ENCODE measurements around the gene NCAPD2. TPM values are rescaled to one million over a fixed set of nuclear protein-coding genes. Genes with fewer than 3 reads are reported as not detected.

Gene NCAPD2
- total RNA-seq, 2 experiments from 2014 or later = 167 to 171 TPM

DNA sequence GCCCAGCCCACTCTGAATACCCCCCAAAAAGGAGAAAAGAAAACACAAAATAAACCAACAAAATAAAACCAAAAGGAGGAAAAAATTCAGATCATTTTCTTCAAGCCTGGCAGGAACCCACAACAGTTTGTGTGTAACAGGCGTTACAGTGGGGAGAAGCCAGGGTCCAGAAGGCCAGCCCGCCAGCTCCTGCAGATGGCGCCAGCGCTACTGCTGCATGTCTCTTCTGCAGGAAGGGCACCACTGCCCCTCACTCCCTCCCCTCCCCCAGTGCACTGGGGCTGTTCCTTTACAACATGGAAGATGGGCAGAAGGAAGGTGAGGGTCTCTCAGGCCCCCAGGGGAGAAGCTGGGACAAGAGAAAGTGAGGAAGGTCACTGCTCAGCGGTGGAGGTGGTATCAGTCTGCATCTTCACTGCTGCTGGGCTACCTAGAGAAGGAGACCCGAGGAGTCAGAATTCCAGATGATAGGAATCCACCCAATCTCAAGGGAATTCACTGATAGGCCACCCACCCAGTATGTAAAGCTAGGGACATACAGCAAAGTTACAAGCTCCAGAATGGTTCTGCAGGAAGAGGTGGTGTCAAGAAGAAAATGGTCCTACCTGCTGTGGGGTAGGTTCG is 76.5 kb downstream of the NCAPD2 start:
- peak overlapping the region; percentile 8 for H3K4me3 Mint-ChIP-seq
- no peaks in the 10 kb centered on the region for H3K9me3 Mint-ChIP-seq
- peaks cover 4% of the 10 kb centered on the region for H3K27me3 Mint-ChIP-seq
- peaks cover 44% of the 10 kb centered on the region for H3K4me1 Mint-ChIP-seq
- DNase-seq = peak; percentile 50
- H3K36me3 Mint-ChIP-seq = peaks cover 38% of the 10 kb centered on the region
- H3K27ac Mint-ChIP-seq = peak overlapping the region; percentile 64

DNA sequence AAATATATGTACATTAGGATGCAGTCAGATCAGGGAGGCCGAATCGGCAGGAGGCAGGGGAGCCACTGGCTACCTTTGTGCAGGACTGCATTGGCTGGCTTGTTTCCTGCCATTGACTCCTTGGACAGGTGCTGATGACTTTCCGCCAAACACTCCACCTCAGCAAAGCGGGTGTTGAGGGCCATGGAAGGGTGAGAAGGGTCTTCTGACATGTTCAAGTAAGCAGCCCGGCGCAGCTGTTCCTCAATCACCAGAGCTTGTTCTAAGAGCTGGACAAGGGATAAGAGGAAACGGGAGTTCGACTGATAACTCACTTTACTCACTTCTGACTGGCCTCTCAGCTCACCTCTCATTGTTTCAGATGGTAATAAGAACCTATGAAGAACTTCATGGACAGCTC is 79.1 kb downstream of the NCAPD2 start:
- DNase-seq = no peak
- no peak overlapping the region for H3K27ac Mint-ChIP-seq
- peaks cover 21% of the 10 kb centered on the region for H3K36me3 Mint-ChIP-seq
- peaks cover 2% of the 10 kb centered on the region for H3K27me3 Mint-ChIP-seq
- H3K4me3 Mint-ChIP-seq = no peak overlapping the region
- peaks cover 23% of the 10 kb centered on the region for H3K4me1 Mint-ChIP-seq
- H3K9me3 Mint-ChIP-seq = no peaks in the 10 kb centered on the region

GRCh38 chr12:6574576-6575295 is 80.8 kb downstream of the NCAPD2 start:
- no peak for DNase-seq
- H3K27ac Mint-ChIP-seq = peak overlapping the region; percentile 7
- no peak overlapping the region for H3K4me3 Mint-ChIP-seq
- H3K9me3 Mint-ChIP-seq = no peaks in the 10 kb centered on the region
- peaks cover 18% of the 10 kb centered on the region for H3K4me1 Mint-ChIP-seq
- peaks cover 18% of the 10 kb centered on the region for H3K36me3 Mint-ChIP-seq
- H3K27me3 Mint-ChIP-seq = no peaks in the 10 kb centered on the region

DNA sequence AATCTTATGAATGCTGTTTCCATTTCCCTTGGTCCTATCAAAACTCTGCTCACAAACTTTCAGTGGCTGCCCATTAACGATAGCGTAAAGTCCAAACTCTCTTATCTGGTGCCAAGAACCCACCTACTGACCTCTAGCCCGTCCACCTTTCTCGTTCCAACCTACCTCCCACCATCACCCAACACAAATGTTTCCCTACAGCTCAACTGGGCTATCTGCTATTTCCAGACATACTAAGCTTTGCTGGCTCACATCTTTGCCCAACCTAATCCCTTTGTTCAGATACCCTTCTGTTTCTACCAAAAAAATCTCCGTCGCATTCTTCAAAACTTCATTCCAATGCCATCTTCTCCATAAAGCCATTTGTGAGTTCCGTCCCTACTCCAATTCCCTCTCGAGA is 81.7 kb downstream of the NCAPD2 start:
- H3K36me3 Mint-ChIP-seq = peaks cover 17% of the 10 kb centered on the region

More for the DNA sequence above, 81.7 kb downstream of the NCAPD2 start:
- Mint-ChIP-seq H3K4me1 (peaks cover 9% of the 10 kb centered on the region), H3K9me3 (no peaks in the 10 kb centered on the region), H3K27me3 (no peaks in the 10 kb centered on the region), H3K27ac (peak overlapping the region; percentile 36), H3K4me3 (no peak overlapping the region)
- DNase-seq = no peak

Other genes with a start within 250 kb of the NCAPD2 start
- under 1 TPM; 0.10 to 0.52 TPM for gene PLEKHG6, start 183.4 kb upstream of the NCAPD2 start, total RNA-seq
- 10 to 100 TPM; 44.8 to 49.1 TPM for gene TNFRSF1A, start 152.0 kb upstream of the NCAPD2 start, total RNA-seq
- gene SCNN1A, start 118.5 kb upstream of the NCAPD2 start, total RNA-seq = 1 to 10 TPM; 2.7 to 3.7 TPM
- 1 to 10 TPM; 1.1 to 1.5 TPM for gene LTBR, start 109.9 kb upstream of the NCAPD2 start, total RNA-seq
- 100 to 1,000 TPM; 175 to 181 TPM for gene CD27, start 49.1 kb upstream of the NCAPD2 start, total RNA-seq
- 10 to 100 TPM; 23.7 to 26.6 TPM for gene TAPBPL, start 42.1 kb upstream of the NCAPD2 start, total RNA-seq
- 10 to 100 TPM; 34.8 to 35.7 TPM for gene VAMP1, start 23.4 kb upstream of the NCAPD2 start, total RNA-seq
- gene MRPL51, start 840 bp upstream of the NCAPD2 start, total RNA-seq = 100 to 1,000 TPM; 311 to 312 TPM
- gene GAPDH, start 40.4 kb downstream of the NCAPD2 start, total RNA-seq = 1,000 to 10,000 TPM; 8,986 to 9,154 TPM
- gene IFFO1, start 61.9 kb downstream of the NCAPD2 start, total RNA-seq = 1 to 10 TPM; 7.2 to 8.1 TPM
- 100 to 1,000 TPM; 151 to 153 TPM for gene NOP2, start 74.2 kb downstream of the NCAPD2 start, total RNA-seq
- gene CHD4, start 113.3 kb downstream of the NCAPD2 start, total RNA-seq = 100 to 1,000 TPM; 262 to 293 TPM
- gene LPAR5, start 141.9 kb downstream of the NCAPD2 start, total RNA-seq = 1 to 10 TPM; 7.3 to 7.9 TPM
- gene ACRBP, start 153.3 kb downstream of the NCAPD2 start, total RNA-seq = 1 to 10 TPM in 1 of 2 experiments, under 1 TPM in 1; 0.86 to 1.2 TPM
- gene ING4, start 169.0 kb downstream of the NCAPD2 start, total RNA-seq = 10 to 100 TPM; 10.9 to 11.1 TPM
- 10 to 100 TPM; 60.6 to 61.8 TPM for gene ZNF384, start 195.3 kb downstream of the NCAPD2 start, total RNA-seq
- under 1 TPM in 1 of 2 experiments, not detected in 1; 0.37 TPM for gene PIANP, start 206.7 kb downstream of the NCAPD2 start, total RNA-seq
- 10 to 100 TPM; 37.1 to 41.6 TPM for gene COPS7A, start 229.9 kb downstream of the NCAPD2 start, total RNA-seq